ENCODE data around the gene GLTP.

GLTP gene

GRCh38 chr12:109844983-109845823 lies 35.1 kb downstream of the GLTP start:
- H3K27ac ChIP-seq, result no peak overlapping the region
- peak; percentile 93 to 95 for TF ChIP-seq CTCF (IDR thresholded peaks at IDR 0.05)
- H3K27me3 ChIP-seq, result no peaks in the 10 kb centered on the region
- H3K36me3 ChIP-seq, result no peaks in the 10 kb centered on the region
- peak; percentile 72 to 86 for DNase-seq
- peaks cover 0 to 8% (median 5%) of the 10 kb centered on the region in 4 donors for H3K4me1 ChIP-seq
- H3K9me3 ChIP-seq, result no peaks in the 10 kb centered on the region
- peak overlapping the region; percentile 11 to 17 for H3K4me3 ChIP-seq
- intact Hi-C loops (cut with DNase I; ENCODE audit: low total_unique reads), result no loop called here

GRCh38 chr12:109844091-109844490 lies 36.2 kb downstream of the GLTP start:
- intact Hi-C loops (cut with DNase I; ENCODE audit: low total_unique reads), result no loop called here
- Histone ChIP-seq H3K36me3 (no peaks in the 10 kb centered on the region), H3K27ac (no peak overlapping the region), H3K9me3 (no peaks in the 10 kb centered on the region), H3K27me3 (peaks cover 0 to 2% of the 10 kb centered on the region in 2 donors), H3K4me3 (no peak overlapping the region), H3K4me1 (peaks cover 0 to 8% (median 5%) of the 10 kb centered on the region in 4 donors)
- DNase-seq, result no peak
- TF ChIP-seq CTCF (IDR thresholded peaks at IDR 0.05), result no peak

- peaks cover 0 to 2% of the 10 kb centered on the region in 2 donors for H3K27me3 ChIP-seq
- H3K36me3 ChIP-seq, result no peaks in the 10 kb centered on the region
- DNase-seq, result no peak
- intact Hi-C loops (cut with DNase I; ENCODE audit: low total_unique reads), result no loop called here
- H3K9me3 ChIP-seq, result no peaks in the 10 kb centered on the region
- no peak overlapping the region for H3K27ac ChIP-seq
- TF ChIP-seq CTCF (IDR thresholded peaks at IDR 0.05), result no peak
- no peak overlapping the region for H3K4me3 ChIP-seq
- H3K4me1 ChIP-seq, result peaks cover 0 to 8% (median 5%) of the 10 kb centered on the region in 4 donors
Observed at GRCh38 chr12:109842021-109842420, 38.3 kb downstream of the GLTP start.

GRCh38 chr12:109841356-109841755 lies 39.0 kb downstream of the GLTP start:
- Histone ChIP-seq H3K9me3 (no peaks in the 10 kb centered on the region), H3K36me3 (no peaks in the 10 kb centered on the region), H3K27ac (no peak overlapping the region), H3K4me3 (no peak overlapping the region), H3K27me3 (peaks cover 0 to 2% of the 10 kb centered on the region in 2 donors), H3K4me1 (peaks cover 0 to 8% (median 5%) of the 10 kb centered on the region in 4 donors)
- no peak for DNase-seq
- intact Hi-C loops (cut with DNase I; ENCODE audit: low total_unique reads), result no loop called here
- TF ChIP-seq CTCF (IDR thresholded peaks at IDR 0.05), result no peak

- H3K9me3 ChIP-seq, result no peaks in the 10 kb centered on the region
Observed at GRCh38 chr12:109840305-109841074, 39.9 kb downstream of the GLTP start.

More at GRCh38 chr12:109840305-109841074, 39.9 kb downstream of the GLTP start:
- Histone ChIP-seq H3K27ac (no peak overlapping the region), H3K27me3 (peaks cover 0 to 2% of the 10 kb centered on the region in 2 donors), H3K4me3 (no peak overlapping the region), H3K36me3 (no peaks in the 10 kb centered on the region), H3K4me1 (peaks cover 0 to 7% (median 3%) of the 10 kb centered on the region in 4 donors)
- no peak for DNase-seq
- TF ChIP-seq CTCF (IDR thresholded peaks at IDR 0.05), result no peak
- intact Hi-C loops (cut with DNase I; ENCODE audit: low total_unique reads), result no loop called here
